Progenitor cell of endocrine pancreas (in vitro differentiated cells): Measurements from ENCODE around the gene PPIL6. TPM values are rescaled to one million over a fixed set of nuclear protein-coding genes. Genes with fewer than 3 reads are reported as not detected.
A peak's percentile ranks its signal among the peaks of the same experiment; 100 is the strongest.
"Not testable (repeated sequence)": the region's sequence is repeated elsewhere in the genome, so short reads cannot be mapped to it uniquely, and the experiment has no call there.

Experiments used
- DNase-seq: peaks from one replicate; pipeline ENCODE4 v3.0.0; 2021; ENCODE audit warnings: low spot score; ENCODE audit not compliant: unreplicated experiment
- H3K27ac Mint-ChIP-seq: 2 replicates; pipeline ENCODE4 v1.8.0; 2021; ENCODE audit warnings: mild to moderate bottlenecking, moderate library complexity, mixed read lengths
- H3K27me3 Mint-ChIP-seq: 2 replicates; pipeline ENCODE4 v1.8.0; 2021; ENCODE audit warnings: mixed read lengths
- H3K36me3 Mint-ChIP-seq: 2 replicates; pipeline ENCODE4 v1.8.0; 2022; ENCODE audit warnings: mixed read lengths; ENCODE audit not compliant: insufficient read depth
- H3K4me1 Mint-ChIP-seq: 2 replicates; pipeline ENCODE4 v1.8.0; 2021; ENCODE audit warnings: low read depth, mixed read lengths
- H3K4me3 Mint-ChIP-seq: 2 replicates; pipeline ENCODE4 v1.8.0; 2021; ENCODE audit warnings: low read depth, mild to moderate bottlenecking, moderate library complexity, mixed read lengths
- H3K9me3 Mint-ChIP-seq: 2 replicates; pipeline ENCODE4 v1.8.0; 2021; ENCODE audit warnings: low read depth, mixed read lengths
- CTCF ChIP-seq: fragments of 200-600 bp; sonication (generic); IDR thresholded peaks from one replicate; pipeline ENCODE4 v1.5.0; 2021; ENCODE audit warnings: antibody characterized with exemption, mild to moderate bottlenecking; ENCODE audit not compliant: unreplicated experiment
- total RNA-seq: library from RNA; stranded (reverse); gene quantifications from 2 replicates; pipeline ENCODE4 v1.2.1, GENCODE V29; 2021

PPIL6 gene
- total RNA-seq, 1 donor from 2014 or later, result 7.9 TPM

- no peak for DNase-seq
- Mint-ChIP-seq H3K9me3 (no peaks in the 10 kb centered on the region), H3K27ac (no peak overlapping the region), H3K4me1 (peaks cover 5% of the 10 kb centered on the region), H3K4me3 (no peak overlapping the region), H3K36me3 (peaks cover 38% of the 10 kb centered on the region), H3K27me3 (no peaks in the 10 kb centered on the region)
- TF ChIP-seq CTCF, result no peak
These were observed 25.3 kb upstream of the PPIL6 start for GRCh38 chr6:109465772-109466171.

GRCh38 chr6:109461733-109462526 lies 21.5 kb upstream of the PPIL6 start:
- no peaks in the 10 kb centered on the region for H3K9me3 Mint-ChIP-seq
- peaks cover 18% of the 10 kb centered on the region for H3K4me1 Mint-ChIP-seq
- H3K27ac Mint-ChIP-seq, result peak overlapping the region; percentile 29
- no peak for DNase-seq
- H3K4me3 Mint-ChIP-seq, result no peak overlapping the region
- peaks cover 20% of the 10 kb centered on the region for H3K36me3 Mint-ChIP-seq
- TF ChIP-seq CTCF, result no peak
- H3K27me3 Mint-ChIP-seq, result peaks cover 5% of the 10 kb centered on the region

- H3K27me3 Mint-ChIP-seq, H3K4me3 Mint-ChIP-seq, DNase-seq, H3K9me3 Mint-ChIP-seq: not testable (repeated sequence)
- peaks cover 23% of the 10 kb centered on the region for H3K4me1 Mint-ChIP-seq
- H3K36me3 Mint-ChIP-seq, result peaks cover 17% of the 10 kb centered on the region
- H3K27ac Mint-ChIP-seq, result peak overlapping the region; percentile 89
These were observed 20.8 kb upstream of the PPIL6 start for GRCh38 chr6:109461205-109461604.

- H3K4me3 Mint-ChIP-seq, result no peak overlapping the region
- peaks cover 5% of the 10 kb centered on the region for H3K27me3 Mint-ChIP-seq
- no peak for DNase-seq
- peaks cover 20% of the 10 kb centered on the region for H3K4me1 Mint-ChIP-seq
- no peaks in the 10 kb centered on the region for H3K9me3 Mint-ChIP-seq
- peaks cover 17% of the 10 kb centered on the region for H3K36me3 Mint-ChIP-seq
- peak overlapping the region; percentile 88 for H3K27ac Mint-ChIP-seq
- no peak for TF ChIP-seq CTCF
These were observed 19.9 kb upstream of the PPIL6 start for GRCh38 chr6:109460161-109460829.

GRCh38 chr6:109458774-109459531 lies 18.5 kb upstream of the PPIL6 start:
- DNase-seq, result no peak
- no peak for TF ChIP-seq CTCF
- H3K36me3 Mint-ChIP-seq, result peaks cover 13% of the 10 kb centered on the region
- peaks cover 20% of the 10 kb centered on the region for H3K4me1 Mint-ChIP-seq
- H3K4me3 Mint-ChIP-seq, result no peak overlapping the region
- H3K9me3 Mint-ChIP-seq, result no peaks in the 10 kb centered on the region
- peaks cover 5% of the 10 kb centered on the region for H3K27me3 Mint-ChIP-seq
- peak overlapping the region; percentile 23 for H3K27ac Mint-ChIP-seq
